Limb (tissue), 2 donors: ENCODE results near the gene CAPN10.

Experiments
- DNase-seq, 2 donors: peaks; one replicate each; pipeline ENCODE4 v3.0.0-alpha.2; 2016; ENCODE audit errors: extremely low spot score in 2 of 2

The CAPN10 gene

DNA sequence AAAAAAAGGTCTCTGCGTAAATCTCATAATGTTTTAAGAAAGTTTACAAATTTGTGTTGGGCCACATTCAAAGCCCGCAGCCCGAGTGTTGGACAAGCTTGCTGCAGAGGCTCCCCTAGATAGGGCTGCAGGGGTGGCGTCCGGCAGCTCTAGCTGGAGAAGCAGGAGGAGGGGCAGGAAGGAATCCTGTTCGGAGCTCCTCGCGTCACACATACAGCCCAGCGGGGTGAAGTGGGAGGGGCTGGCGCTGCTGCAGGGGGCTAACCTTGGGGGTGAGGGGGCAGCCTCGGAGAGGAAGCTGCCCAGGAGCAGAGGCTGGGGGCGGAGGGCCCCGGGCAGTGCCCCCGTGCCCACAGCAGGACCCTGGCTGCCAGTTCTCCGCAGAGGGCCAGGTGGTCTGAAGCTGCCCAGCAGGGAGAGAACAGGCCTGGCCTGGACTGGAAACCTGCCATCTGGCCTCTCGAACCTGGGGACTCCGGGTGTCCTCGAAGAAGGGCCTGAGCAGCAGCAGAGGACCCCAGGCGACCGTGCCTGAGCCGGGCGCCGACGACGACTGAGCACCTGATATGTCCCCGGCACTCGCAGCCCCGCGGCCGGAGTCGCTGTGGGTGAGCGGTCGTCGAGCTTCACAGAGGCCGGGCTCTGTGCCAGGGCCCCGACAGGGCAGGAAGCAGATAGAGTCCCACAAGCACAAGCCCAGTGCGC lies 36.1 kb downstream of the CAPN10 start:
- DNase-seq: peak in 1 of 2 donors; percentile 29

DNA sequence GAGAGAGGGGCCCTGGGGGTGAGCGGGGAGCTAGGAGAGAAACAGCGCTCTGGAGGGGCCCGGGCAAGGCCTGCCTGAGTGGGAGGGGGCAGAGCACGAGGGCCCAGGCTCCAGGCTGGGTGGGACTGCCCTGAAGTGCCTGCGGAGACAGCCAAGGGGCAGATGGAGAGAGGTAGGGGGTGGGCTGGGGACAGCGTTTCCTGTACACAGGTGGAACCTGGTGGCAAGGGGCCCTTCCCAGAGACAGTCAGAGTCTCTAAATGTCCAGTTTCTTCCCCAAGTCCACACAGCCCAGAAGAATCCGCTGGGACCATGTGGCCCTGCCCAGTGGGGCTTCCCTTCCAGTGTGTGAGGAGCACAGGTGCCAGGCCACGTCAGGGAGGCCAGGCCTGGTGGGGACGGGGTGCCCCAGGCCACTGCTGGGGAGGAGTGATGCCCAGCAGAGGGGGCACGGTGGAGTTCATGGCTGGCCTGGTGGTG lies 37.0 kb downstream of the CAPN10 start:
- DNase-seq: no peak

DNA sequence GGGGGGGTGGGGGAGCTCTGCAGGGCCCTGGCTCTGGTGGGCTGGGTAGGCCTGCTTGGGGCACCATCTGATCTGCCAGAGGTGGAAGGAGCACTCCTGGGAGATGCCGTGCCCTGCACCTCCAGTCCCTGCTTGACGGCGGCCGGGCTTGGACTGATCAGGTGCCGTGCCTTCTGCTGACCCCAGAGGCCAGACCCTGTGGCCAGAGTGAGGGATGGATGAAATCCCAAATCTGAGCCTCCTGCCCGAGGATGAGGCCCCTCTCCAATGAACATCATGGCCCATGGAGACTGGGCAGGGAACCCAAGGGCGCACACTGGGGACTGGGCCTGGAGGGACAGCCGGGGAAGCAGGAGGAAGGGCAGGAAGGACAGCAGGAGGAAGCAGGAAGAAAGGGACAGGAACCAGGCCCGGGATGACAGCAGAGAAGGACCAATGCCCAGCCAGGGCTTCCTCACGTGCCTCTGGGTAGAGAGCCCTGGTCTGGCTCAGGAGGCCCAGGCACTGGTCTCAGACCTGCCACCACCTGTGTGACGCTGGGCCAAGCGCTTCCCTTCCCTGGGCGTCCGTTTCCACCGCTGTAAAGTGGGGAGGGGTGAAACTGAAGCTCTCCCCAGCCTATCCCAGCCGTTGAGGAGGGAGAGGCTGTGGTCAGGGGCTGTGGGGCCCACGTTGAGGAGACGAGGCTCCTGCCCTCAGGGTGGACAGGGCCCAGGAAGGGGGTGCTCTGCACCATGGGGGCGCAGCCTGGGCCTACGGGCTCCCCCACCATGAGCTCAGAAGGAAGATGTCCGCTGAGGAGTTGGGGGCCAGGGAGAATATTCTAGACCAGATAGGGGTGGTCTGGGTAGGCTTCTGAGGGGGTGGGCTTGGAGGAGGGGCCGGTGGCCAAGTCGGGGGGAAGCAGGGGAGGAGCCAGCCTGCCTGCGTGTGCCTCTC lies 37.7 kb downstream of the CAPN10 start:
- peak in 1 of 2 donors; percentile 16 for DNase-seq

DNA sequence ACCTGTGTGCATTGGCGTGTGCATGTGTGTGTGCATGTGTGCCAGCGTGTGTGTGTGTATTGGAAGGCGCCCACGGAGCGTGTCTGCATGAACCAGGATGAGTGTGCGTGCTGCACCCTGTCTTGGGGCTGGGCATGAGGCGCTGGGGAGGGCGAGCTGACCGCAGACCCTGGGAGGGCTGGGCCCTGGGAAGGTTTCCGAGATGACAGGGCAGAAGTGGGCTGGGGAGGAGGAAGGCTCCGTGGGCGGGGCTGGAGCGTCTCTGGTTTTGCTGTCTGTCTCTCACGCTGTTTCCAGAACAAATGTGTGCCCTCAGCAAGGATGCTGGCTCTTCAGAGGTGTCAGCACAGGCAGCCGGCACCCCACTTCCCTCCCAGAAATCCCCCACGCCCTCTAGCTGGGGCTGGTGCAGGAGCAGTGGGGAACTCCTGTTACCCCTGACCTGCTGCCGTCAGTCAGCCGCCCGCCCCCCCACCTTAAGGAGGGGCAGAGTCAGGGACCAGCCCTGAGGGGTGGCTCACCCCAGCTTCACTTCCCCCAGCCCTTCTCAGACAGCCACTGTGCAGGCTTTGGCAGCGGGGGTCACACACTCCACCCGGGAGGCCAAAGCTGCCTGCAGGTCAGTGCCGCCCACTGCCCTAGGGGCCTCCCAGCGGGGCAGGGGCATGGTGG lies 38.6 kb downstream of the CAPN10 start, which contains the start of gene GPR35:
Gene GPR35 (plus strand): TSS at position 531 of the 672 bp plus-strand sequence. CDS start 4,473 bp downstream, outside the sequence.
- DNase-seq: peak in 1 of 2 donors; percentile 34

DNA sequence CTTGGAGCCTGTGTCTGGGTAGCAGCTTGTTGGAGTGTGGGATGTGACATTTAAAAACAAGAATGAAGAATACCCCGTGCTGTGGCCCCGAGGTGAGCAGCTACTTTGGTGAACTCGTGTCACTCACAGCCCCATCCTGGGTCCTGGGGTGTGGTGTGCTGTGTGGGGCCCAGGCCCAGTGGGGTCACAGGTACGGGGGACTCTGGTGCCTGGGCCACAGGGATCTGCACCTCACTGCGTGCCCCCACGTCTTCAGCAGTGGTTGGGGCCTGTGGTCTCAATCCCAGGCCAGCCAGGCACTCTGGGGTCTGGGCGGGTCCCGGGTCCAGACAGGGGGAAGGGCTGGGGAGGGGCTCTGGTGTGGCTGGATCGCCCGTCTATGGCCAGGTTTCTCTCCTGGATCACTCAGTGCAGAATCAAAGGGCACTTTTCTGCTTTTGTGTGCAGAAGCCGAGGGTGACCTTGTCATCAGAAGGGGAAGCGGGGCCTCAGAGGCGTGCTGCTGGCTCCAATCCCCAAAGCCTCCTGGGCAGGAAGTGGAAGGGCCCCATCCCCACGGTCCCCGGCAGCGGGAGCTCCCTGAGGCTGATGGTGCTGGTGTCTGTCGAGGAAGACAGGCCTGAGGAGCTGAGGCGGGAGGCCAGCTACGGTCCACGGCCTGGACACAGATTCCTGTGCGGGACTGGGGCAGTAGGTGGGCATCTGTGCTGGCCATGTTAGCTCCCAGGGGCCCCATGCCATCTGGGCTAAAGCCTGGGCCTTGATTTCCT lies 40.2 kb downstream of the CAPN10 start:
- DNase-seq: peak in 1 of 2 donors; percentile 20

DNA sequence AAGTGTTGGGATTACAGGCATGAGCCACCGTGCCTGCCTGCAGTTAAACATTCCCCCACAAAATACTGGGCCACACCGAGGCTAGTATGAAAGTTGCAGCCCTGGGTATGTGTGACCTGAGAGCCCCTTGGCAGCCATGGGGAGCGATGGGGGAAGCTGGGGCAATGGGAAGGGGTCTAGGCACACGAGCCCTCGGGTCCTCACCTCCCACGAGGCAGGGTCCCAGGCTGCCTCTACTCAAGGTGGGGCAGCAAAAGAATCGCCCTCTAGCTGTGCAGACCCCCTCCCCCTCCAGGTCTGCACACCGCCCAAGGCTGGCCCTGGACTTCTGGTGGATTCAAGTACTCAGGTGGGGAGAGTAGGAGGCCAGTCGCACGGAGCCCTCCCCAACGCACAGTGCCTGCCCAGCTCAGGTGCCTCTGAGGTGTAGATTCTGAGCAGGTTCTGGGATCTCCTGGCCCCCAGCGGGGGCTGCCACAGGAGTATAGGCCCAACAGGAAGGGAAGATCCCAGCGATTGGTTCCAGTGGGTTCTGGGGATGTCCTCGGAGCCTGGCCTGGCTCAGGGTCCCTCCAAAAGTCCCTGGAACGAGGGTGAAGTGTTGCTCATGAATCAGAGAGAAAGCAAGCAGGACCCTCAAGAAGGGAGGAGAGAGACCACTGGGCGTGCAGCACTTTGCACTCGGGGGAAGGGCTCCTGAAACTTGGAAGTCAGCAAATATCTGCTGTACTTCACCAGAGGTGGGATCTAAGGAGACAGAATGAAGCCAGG lies 41.4 kb downstream of the CAPN10 start:
- DNase-seq: peak in 1 of 2 donors; percentile 18

DNA sequence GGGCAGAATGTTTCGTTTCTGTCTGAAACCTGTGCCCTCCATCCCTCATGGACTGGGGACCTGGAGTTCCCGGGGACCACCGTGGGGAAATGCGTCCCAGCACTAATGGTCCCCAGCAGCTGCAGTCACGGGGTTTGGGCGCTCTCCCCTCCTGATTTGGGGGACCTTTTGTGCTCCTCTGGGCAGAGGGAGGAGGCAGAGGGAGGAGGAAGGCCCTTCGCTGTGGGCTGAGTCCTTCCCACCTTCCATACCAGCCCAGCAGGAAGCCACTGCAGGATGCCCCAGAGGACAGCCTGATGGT lies 41.9 kb downstream of the CAPN10 start:
- peak in 1 of 2 donors; percentile 14 for DNase-seq

DNA sequence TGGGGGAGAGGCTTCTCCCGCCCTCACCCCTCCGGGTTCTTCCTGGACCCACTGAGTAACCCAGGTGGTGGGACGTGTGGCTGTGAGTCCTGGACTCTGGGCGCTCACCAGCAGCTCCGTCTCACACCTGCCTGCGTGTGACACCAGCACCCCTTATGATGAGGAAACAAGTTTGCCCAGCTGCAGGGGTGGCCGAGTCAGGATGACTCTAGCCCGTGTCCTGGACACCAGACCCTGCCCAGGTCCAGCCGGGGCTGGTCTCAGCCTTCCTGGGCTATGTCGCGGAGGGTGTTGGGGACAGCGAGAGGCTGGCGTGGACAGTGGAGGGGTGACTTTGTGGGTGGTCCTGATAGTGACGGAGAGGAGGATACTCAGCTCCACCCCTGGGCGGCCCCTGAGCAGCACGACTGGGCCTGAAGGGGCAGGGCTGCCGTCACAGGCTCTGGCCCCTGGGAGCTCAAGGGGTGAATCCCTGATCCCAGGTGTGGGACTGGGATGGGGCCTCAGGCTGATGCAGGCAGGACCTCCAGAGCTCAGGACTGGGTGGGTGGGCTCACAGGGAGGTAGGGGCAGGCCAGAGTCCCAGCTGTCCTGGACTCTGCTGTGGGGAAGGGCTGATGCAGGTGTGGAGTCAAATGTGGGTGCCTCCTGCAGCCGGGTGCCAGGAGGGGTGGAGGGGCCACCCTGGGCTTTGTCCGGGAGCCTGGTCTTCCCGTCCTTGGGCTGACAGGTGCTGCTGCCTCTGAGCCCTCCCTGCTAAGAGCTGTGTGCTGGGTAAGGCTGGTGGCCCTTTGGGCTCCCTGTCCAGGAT lies 42.5 kb downstream of the CAPN10 start:
- DNase-seq: no peak

DNA sequence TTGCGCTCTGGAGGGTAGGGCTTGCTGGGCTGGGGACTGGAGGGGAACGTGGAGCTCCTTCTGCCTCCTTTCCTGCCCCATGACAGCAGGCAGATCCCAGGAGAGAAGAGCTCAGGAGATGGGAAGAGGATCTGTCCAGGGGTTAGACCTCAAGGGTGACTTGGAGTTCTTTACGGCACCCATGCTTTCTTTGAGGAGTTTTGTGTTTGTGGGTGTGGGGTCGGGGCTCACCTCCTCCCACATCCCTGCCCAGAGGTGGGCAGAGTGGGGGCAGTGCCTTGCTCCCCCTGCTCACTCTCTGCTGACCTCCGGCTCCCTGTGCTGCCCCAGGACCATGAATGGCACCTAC lies 43.1 kb downstream of the CAPN10 start:
- no peak for DNase-seq

DNA sequence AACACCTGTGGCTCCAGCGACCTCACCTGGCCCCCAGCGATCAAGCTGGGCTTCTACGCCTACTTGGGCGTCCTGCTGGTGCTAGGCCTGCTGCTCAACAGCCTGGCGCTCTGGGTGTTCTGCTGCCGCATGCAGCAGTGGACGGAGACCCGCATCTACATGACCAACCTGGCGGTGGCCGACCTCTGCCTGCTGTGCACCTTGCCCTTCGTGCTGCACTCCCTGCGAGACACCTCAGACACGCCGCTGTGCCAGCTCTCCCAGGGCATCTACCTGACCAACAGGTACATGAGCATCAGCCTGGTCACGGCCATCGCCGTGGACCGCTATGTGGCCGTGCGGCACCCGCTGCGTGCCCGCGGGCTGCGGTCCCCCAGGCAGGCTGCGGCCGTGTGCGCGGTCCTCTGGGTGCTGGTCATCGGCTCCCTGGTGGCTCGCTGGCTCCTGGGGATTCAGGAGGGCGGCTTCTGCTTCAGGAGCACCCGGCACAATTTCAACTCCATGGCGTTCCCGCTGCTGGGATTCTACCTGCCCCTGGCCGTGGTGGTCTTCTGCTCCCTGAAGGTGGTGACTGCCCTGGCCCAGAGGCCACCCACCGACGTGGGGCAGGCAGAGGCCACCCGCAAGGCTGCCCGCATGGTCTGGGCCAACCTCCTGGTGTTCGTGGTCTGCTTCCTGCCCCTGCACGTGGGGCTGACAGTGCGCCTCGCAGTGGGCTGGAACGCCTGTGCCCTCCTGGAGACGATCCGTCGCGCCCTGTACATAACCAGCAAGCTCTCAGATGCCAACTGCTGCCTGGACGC lies 43.6 kb downstream of the CAPN10 start:
- DNase-seq: no peak

DNA sequence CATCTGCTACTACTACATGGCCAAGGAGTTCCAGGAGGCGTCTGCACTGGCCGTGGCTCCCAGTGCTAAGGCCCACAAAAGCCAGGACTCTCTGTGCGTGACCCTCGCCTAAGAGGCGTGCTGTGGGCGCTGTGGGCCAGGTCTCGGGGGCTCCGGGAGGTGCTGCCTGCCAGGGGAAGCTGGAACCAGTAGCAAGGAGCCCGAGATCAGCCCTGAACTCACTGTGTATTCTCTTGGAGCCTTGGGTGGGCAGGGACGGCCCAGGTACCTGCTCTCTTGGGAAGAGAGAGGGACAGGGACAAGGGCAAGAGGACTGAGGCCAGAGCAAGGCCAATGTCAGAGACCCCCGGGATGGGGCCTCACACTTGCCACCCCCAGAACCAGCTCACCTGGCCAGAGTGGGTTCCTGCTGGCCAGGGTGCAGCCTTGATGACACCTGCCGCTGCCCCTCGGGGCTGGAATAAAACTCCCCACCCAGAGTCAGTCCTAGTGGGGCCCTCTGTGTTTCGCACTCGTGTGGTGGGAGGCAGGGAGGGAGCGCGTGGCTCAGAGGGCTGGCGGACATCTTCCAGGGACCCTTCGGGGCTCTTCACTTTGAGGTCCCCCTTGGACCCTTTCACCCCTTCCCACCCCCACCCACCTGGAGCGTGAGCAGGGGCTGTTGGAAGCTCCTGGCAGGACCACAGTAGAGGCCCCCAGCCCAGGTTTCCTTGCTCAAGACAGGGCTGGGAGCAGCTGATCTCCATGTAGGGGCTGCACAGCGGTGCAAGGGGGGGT lies 44.4 kb downstream of the CAPN10 start:
- no peak for DNase-seq

DNA sequence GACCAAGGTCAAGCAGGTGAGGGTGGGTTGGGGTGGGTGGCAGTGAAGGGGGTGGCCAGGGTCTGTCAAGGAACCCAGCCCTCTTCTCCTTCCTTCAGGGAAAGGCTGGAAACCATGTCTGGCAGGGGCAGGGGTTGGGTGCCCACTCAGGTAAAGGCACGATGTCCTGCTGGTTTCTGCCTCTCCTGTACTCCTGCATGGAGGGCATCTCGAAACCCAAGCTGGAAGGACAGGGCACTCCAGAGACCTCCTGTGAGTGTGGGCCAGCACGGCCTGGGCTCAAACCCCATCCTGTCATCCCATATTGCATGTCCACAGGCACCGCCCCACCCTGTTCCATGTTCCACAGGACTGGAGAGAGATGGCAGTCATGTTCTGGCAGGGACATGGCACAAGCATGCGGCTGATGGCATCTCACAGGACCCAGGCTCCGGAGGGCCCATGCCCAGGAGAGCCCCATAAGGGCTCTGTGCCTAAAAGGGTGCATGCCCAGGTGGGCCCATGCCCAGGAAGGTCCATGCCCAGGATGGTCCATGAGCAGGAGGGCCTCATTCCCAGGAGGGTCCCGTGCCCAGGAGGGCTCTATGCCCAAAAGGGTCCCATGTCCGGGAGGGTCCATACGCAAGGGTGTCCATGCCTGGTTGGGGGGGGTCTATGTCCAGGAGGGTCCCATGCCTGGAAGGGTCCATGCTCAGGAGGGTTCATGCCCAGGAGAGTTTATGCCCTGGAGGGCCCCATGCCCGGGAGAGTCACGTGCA lies 45.2 kb downstream of the CAPN10 start:
- no peak for DNase-seq

DNA sequence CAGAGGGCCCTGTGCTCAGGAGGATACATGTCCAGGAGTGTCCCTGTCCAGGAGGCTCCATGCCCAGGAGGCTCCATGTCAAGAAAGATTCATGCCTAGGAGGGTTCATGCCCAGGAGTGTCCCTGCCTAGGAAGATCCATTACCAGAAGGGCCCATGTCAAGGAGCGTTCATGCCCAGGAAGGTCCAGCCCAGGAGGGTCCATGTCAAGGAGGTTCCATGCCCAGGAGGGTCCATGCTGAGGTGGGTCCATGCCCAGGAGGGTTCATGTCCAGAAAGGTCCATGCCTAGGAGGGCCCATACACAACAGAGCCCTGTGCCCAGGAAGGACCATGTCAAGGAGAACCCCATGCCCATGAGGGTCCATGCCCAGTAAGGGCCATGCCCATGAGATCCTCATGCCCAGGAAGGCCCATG lies 45.8 kb downstream of the CAPN10 start:
- DNase-seq: no peak

DNA sequence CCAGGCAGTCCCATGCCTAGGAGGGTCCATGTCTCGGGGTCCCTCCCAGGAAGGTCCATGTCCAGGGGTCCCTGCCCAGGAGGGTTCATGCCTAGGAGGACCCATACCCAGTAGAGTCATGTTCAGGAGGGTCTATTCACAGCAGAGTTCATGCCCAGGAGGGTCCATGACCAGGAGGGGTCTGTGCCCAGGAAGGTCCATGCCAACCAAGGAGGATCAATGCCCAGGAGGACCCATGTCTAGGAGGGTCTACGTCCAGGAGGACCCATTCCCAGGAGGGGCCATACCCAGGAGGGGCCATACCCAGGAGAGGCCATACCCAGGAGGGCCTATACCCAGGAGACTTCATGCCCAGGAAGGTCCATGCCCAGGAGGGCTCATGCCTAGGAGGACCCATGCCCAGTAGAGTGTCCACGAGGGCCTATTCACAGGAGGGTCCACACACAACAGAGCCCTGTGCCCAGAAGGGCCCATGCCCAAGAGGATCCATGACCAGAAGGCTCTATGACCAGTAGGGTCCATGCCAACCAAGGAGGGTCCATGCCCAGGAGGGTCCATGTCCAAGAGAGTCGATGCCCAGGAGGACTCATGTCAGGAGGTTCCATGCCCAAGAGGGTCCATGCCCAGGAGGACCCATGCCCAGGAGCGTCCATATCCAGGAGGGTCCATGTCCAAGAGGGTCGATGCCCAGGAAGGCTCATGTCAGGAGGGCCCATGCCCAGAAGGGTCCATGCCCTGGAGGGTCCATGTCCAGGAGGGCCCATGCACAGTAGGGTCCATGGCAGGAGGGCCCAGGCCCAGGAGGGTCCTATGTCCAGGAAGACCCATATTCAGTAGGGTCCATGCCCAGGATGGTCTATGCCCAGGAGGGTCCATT lies 48.8 kb downstream of the CAPN10 start:
- no peak for DNase-seq

DNA sequence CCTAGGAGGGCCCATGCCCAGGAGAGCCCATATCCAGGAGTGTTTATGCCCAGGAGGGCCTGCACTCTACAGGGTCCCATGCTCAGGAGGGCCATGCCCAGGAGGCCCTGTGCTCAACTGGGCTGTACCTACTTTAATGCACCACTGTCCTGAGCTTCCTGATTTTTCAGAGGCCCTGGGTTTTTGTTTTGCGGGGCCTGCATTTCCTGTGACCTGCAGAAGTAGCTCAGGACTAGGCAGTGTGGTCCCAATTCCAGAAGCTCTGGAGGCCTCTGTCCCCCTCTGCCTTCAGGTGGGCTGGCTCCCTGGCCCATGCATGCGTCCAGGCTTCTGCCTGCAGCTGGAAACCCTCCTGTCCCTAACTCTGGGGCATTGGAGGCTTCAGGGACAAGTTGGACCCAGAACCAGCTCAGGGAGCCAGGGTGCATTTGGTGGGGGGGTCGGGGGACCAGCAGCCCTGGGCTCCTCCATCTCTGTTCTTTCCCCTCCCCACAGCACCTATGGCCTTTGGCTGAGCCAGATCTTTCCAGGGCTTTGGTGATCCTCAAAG lies 49.5 kb downstream of the CAPN10 start:
- DNase-seq: no peak

DNA sequence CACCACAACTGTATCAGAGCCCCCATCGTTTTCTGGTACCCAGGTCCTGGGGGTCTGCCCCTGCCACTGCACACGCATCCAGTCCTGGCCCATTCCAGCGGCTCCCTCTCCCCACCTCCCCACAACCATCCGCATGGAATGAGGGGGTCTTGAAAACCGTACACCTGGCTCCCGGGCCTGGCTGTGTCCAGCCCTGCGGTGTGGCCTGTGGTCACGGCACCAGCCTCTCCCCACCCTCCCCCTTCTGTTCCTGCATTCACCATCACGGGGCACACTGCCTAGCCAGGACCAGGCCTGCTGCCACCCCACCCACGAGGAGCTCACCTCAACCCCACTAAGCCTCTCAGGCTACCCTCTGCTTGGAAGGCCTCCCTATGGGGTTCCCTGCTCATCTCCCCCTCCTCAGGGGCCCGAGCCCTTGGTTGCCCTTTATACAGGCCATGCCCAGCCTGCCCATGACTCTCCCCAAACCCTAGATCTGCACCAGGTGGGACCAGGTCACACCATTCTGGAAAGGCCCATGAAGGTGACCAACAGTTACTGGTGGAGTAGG lies 50.1 kb downstream of the CAPN10 start:
- no peak for DNase-seq
